Heart left ventricle (tissue), 16 donors: ENCODE measurements around the gene ATL1. TPM values are rescaled to one million over a fixed set of nuclear protein-coding genes. Genes with fewer than 3 reads are reported as not detected.

Experiments
- ATAC-seq, 4 donors: fragments of 200-7000 bp; cut with Tn5 transposase; one replicate each; pipeline ENCODE4 v1.9.1; 2020 to 2022; ENCODE audit warnings: moderate library complexity in 4 of 4, mild to moderate bottlenecking in 3 of 4, moderate number of reproducible peaks in 1 of 4
- DNase-seq, 5 donors: peaks; one replicate each; pipeline ENCODE4 v3.0.0-alpha.2; 2020
- H3K27ac ChIP-seq, 12 donors: fragments of 200-600 bp; sonication (generic) in 4 of 12; one replicate each; pipeline versions ENCODE4 v1.5.0 to v1.8.0; 2016 to 2022; ENCODE audit warnings: mild to moderate bottlenecking in 2 of 12
- H3K27me3 ChIP-seq, 9 donors: fragments of 200-600 bp; sonication (generic) in 2 of 9; one replicate each; pipeline versions ENCODE4 v1.5.1 to v1.8.0; 2016 to 2022; ENCODE audit warnings: mild to moderate bottlenecking in 3 of 9
- H3K36me3 ChIP-seq, 9 donors: fragments of 200-600 bp; sonication (generic) in 2 of 9; one replicate each; pipeline versions ENCODE4 v1.5.0 to v1.8.0; 2018 to 2022; ENCODE audit warnings: mild to moderate bottlenecking in 2 of 9
- H3K4me1 ChIP-seq, 12 donors: fragments of 200-600 bp; sonication (generic) in 4 of 12; one replicate each; pipeline versions ENCODE4 v1.5.0 to v1.8.0; 2016 to 2022; ENCODE audit warnings: mild to moderate bottlenecking in 3 of 12
- H3K4me3 ChIP-seq, 12 donors: fragments of 200-600 bp; sonication (generic) in 4 of 12; one replicate each; pipeline versions ENCODE4 v1.5.0 to v1.8.0; 2017 to 2022; ENCODE audit warnings: mild to moderate bottlenecking in 9 of 12, moderate library complexity in 4 of 12
- H3K9me3 ChIP-seq, 12 donors: fragments of 200-600 bp; sonication (generic) in 4 of 12; one replicate each; pipeline versions ENCODE4 v1.5.0 to v1.8.0; 2016 to 2022; ENCODE audit warnings: mild to moderate bottlenecking in 1 of 12
- CTCF ChIP-seq, 12 donors: fragments of 200-600 bp; sonication (generic) in 4 of 12; IDR thresholded peaks; one replicate each; pipeline versions ENCODE4 v1.5.0 to v1.8.0; 2018 to 2022; ENCODE audit warnings: antibody characterized with exemption in 12 of 12, mild to moderate bottlenecking in 5 of 12
- POLR2A ChIP-seq, 2 donors: fragments of 450-650 bp; IDR thresholded peaks; one replicate each; pipeline ENCODE4 v1.6.1; 2017; ENCODE audit warnings: antibody characterized with exemption in 2 of 2, mild to moderate bottlenecking in 2 of 2, moderate library complexity in 2 of 2
- WGBS, 4 donors: extraction: QIAGEN DNeasy Blood & Tissue Kit in 2 of 4; methylation state at CpG; one replicate each; pipeline versions ENCODE4 v1.1.5 to v1.1.7; 2013 to 2018; 5-methylcytosine and 5-hydroxymethylcytosine counted together
- intact Hi-C, 10 donors: fragments of 100-400 bp; cut with DNase I; formaldehyde crosslinking; loops; one replicate each; pipeline versions ENCODE4 v1.11.1 to v1.14.2; 2022
- polyA plus RNA-seq, 2 donors: library from polyadenylated mRNA; stranded (reverse); fragments of 200-250 nt; gene quantifications; one replicate each; pipeline ENCODE4 v1.2.3, GENCODE V29; 2013
- total RNA-seq, 9 donors: library from RNA; depleted of rRNA in 2 of 9; stranded (reverse); fragments of >200 nt in 2 of 9; fragmentation: NEBNext Ultra II Directional in 3 of 9; extraction: Animal tissue kit (Norgen Biotek cat#: 25700) in 3 of 9; gene quantifications; one replicate each; pipeline versions ENCODE4 v1.1.0 to v1.2.4, GENCODE V29; 2016 to 2023
- donor health status: ischemic (EF 13 %, LVEDD 7.1; RV severe dilation, severe dysfunction).
- donor health status: healthy with polysubstance abuse.
- donor health status: DM: no; HTN: yes; CAD: no.
- donor health status: DM: no; HTN: no; CAD: no.
- donor health status: ischemic (EF 25% LVEDD 6.9; RV normal size, moderate dysfunction).
- donor health status: ischemic (EF 25% LVEDD 5.7; RV mildly dilated, moderate dysfunction).
- donor health status: healthy.
- donor health status: DM: yes; HTN: yes; CAD: no.
- donor health status: ischemic (EF 35%, LVEDD 5.7; RV mildly dilated, moderate dysfunction).
- donor health status: nonischemic (EF 11% LVEDD 7.7; RV severe dilation, severe dysfunction).
- donor health status: DM: yes; HTN: yes; CAD: no.
- donor health status: PGD.
- donor health status: ischemic (EF 29% LVEDD 5.4; RV normal size, mild dysfunction).
- donor health status: nonischemic (EF 23%, LVEDD 6.1; RV moderate dilation, normal function).

Gene ATL1
- total and polyA plus RNA-seq, 11 donors, result 0.28 to 3.1 (median 0.94) TPM

DNA sequence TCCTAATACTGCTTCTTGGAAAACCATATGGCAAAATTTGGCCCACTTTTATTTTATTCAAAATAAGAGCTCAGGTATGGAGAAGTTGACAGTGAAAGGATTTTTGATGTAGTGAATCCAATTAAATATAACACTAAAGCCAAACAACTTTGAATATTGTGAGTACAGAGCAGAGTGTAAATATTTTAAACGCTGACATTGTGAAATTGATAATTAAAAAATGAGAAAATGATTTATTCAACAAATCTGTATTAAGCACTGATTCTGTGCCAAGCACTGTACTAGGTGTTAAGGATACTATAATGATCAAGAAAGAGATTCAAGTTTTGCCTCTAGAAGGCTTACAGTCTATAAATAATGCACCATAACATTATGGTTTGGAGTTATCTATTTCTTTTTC lies 50.5 kb downstream of the ATL1 start:
- WGBS, 4 donors, result 92 to 94% (median 93%) methylated on average over 1 of the region's 1 CpG
- peaks cover 0 to 7% (median 0%) of the 10 kb centered on the region in 12 donors for H3K9me3 ChIP-seq

GRCh38 chr14:50612806-50613205 lies 52.9 kb downstream of the ATL1 start:
- intact Hi-C loops, result loop anchor here in 1 of 10 donors (10.0 kb wide), 1 partner anchor 252 kb away; no protein-coding TSS in a partner anchor
- 93 to 95% (median 93%) methylated on average over 3 of the region's 3 CpGs for WGBS, 4 donors
- H3K4me1 ChIP-seq, result peaks cover 0 to 6% (median 0%) of the 10 kb centered on the region in 12 donors
- DNase-seq (no peak), ATAC-seq (no peak)
- peaks cover 0 to 10% (median 0%) of the 10 kb centered on the region in 12 donors for H3K9me3 ChIP-seq
- no peaks in the 10 kb centered on the region for H3K27me3 ChIP-seq
- H3K36me3 ChIP-seq, result peaks cover 0 to 18% (median 0%) of the 10 kb centered on the region in 9 donors
- H3K27ac ChIP-seq, result no peak overlapping the region
- no peak for TF ChIP-seq CTCF (IDR thresholded peaks at IDR 0.05)
- no peak for TF ChIP-seq POLR2A (IDR thresholded peaks at IDR 0.05)
- no peak overlapping the region for H3K4me3 ChIP-seq

More for the DNA sequence above, 50.5 kb downstream of the ATL1 start:
- Histone ChIP-seq H3K27ac (no peak overlapping the region), H3K4me1 (peaks cover 0 to 6% (median 0%) of the 10 kb centered on the region in 12 donors), H3K4me3 (no peak overlapping the region), H3K36me3 (peaks cover 0 to 8% (median 0%) of the 10 kb centered on the region in 9 donors), H3K27me3 (no peaks in the 10 kb centered on the region)
- ATAC-seq (no peak), DNase-seq (no peak)
- TF ChIP-seq POLR2A (IDR thresholded peaks at IDR 0.05), result no peak
- TF ChIP-seq CTCF (IDR thresholded peaks at IDR 0.05), result no peak
- intact Hi-C loops, result loop anchor here in 1 of 10 donors (10.0 kb wide), 1 partner anchor 254 kb away; no protein-coding TSS in a partner anchor

- H3K36me3 ChIP-seq, result peaks cover 0 to 18% (median 0%) of the 10 kb centered on the region in 9 donors
- H3K4me3 ChIP-seq, result no peak overlapping the region
- H3K4me1 ChIP-seq, result no peaks in the 10 kb centered on the region
- ATAC-seq (no peak), DNase-seq (no peak)
- H3K9me3 ChIP-seq, result peaks cover 0 to 4% (median 0%) of the 10 kb centered on the region in 12 donors
- WGBS, 4 donors, result 62 to 68% (median 66%) methylated on average over 4 of the region's 4 CpGs
- intact Hi-C loops, result loop anchor here in 5 of 10 donors (5.0 to 10.0 kb wide), 4 partner anchors 97 to 250 kb away; no protein-coding TSS in a partner anchor
- no peak for TF ChIP-seq POLR2A (IDR thresholded peaks at IDR 0.05)
- TF ChIP-seq CTCF (IDR thresholded peaks at IDR 0.05), result no peak
- H3K27ac ChIP-seq, result no peak overlapping the region
- no peaks in the 10 kb centered on the region for H3K27me3 ChIP-seq
Measured at GRCh38 chr14:50615056-50615455, 55.1 kb downstream of the ATL1 start.

GRCh38 chr14:50615552-50615951 lies 55.6 kb downstream of the ATL1 start:
- Histone ChIP-seq H3K9me3 (peaks cover 0 to 4% (median 0%) of the 10 kb centered on the region in 12 donors), H3K27ac (no peak overlapping the region), H3K4me1 (no peaks in the 10 kb centered on the region), H3K27me3 (no peaks in the 10 kb centered on the region), H3K36me3 (peaks cover 0 to 18% (median 0%) of the 10 kb centered on the region in 9 donors), H3K4me3 (no peak overlapping the region)
- intact Hi-C loops, result loop anchor here in 5 of 10 donors (5.0 to 10.0 kb wide), 4 partner anchors 97 to 249 kb away; no protein-coding TSS in a partner anchor
- DNase-seq (no peak), ATAC-seq (no peak)
- WGBS, 4 donors, result 93 to 95% (median 93%) methylated on average over 2 of the region's 2 CpGs
- TF ChIP-seq CTCF (IDR thresholded peaks at IDR 0.05), result no peak
- no peak for TF ChIP-seq POLR2A (IDR thresholded peaks at IDR 0.05)
